HG03196 (cell line): Measurements from ENCODE around the gene GALNT10.

ENCODE experiments used
- ATAC-seq: cut with Tn5 transposase; IDR thresholded peaks from one replicate; pipeline ENCODE4 v1.9.1; 2021; ENCODE audit not compliant: unreplicated experiment

The GALNT10 gene

GRCh38 chr5:154202379-154203260 is 12.1 kb downstream of the GALNT10 start:
- peak; percentile 88 for ATAC-seq

DNA sequence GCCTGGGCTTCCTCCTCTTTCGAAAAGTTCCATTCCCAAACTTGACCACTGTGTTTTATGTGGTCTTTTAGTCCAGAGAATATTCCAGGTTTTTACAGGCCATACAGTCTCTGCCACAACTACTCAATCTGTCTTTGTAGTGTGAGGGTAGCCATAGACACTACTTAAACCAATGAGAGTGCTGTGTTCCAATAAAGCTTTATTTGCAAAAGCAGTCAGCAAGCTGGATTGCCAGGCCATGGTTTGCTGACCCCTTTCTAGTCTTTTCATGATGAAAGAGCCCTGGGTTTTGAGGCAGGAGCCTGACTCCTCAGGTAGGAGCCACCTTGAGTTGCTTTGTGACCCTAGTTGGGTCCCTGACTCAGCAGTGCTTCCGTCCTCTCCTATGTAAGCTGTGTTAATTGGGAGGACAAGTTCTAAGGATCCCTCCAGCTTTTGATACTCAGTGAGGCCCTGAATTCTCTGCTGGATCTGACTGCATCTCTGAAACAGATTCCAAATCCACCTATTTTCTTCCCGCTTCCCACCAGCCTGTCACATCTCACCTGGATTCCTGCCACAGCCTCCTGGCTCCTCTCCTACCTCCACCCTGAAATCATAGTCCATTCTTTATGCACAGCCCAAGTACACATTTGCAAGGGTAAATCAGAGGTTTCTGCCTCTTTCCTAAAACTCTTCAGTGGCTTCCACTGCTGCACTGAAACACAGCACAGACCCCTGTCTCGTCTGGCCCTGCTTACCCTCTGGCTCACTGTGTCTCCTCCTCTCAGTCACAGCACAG is 13.5 kb downstream of the GALNT10 start:
- ATAC-seq = no peak

GRCh38 chr5:154205441-154206117 is 15.0 kb downstream of the GALNT10 start:
- ATAC-seq = no peak

- no peak for ATAC-seq
Measured at GRCh38 chr5:154206311-154206710, 15.8 kb downstream of the GALNT10 start.

GRCh38 chr5:154207204-154207603 is 16.7 kb downstream of the GALNT10 start:
- no peak for ATAC-seq

DNA sequence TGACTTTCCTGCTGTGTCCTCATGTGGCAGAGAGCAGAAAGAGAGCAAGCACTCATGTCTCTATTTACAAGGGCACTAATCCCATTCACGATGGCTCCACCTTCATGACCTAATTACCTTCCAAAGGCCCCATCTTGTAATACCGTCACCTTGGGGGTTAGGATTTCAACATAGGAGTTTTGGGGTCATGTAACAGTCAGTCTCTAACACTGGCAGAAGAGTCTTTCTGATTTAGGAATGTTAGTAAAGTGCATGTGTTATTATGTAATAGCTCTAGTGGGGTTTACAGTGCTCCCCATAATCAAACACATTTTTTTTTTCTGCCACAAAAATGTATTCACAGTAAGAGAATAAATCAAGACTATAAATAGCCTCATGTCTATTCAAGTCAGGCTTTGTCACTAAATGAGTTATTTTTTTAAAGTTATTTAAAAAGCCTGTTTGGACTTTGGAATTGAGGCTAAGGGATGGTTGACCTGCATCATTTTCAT is 19.1 kb downstream of the GALNT10 start:
- no peak for ATAC-seq

- ATAC-seq = no peak
Measured at GRCh38 chr5:154210163-154210562, 19.6 kb downstream of the GALNT10 start.

GRCh38 chr5:154211641-154212390 is 21.3 kb downstream of the GALNT10 start:
- ATAC-seq = no peak

DNA sequence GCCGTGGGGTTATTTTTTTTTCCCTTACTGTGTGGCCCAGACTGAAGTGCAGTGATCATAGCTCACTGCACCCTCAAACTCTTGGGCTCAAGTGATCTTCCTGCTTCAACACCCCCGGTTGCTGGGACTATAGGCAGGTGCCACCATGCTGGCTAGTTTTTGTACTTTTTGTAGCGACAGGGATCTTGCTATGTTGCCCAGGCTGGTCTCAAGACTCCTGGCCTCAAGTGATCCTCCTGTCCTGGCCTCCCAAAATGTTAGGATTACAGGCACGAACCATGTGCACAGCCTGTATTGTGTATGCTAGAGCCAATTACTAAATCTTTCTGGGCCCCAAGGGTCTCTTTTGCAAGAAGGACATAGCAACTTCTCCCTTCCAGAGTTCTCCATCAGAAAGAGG is 23.1 kb downstream of the GALNT10 start:
- ATAC-seq = no peak

DNA sequence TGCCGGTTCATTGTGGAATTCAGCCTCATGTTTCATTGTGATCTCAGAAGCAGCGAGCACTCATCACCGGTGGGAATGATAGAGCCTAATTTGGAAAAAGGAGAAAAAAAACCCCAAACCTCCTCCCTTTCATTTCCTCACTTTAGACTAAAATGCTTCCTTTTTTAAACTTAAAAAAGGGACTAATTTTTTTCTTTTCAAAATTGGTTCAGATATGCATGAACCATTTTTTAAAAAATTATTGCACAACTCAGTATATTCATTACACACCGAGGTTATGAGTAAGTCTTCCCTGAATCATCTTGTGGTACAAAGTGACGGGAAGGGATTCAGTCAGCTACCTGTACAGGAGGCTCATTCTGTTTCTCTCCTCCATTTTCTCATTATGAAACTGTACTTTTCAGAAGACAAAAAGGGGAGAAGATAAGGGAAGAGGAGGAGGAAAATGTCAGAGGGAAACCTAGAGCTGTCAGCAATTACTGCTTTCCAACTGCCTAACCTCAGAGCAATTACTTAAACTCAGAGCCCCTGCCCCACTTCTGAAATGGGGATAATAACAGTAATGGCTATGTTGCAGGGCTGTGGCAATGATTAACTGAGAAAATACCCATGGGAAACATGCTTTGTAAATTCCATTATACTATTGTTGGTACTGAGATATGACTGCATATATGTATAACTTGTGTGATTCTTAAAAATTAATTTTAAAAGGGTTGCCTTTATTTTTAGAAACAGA is 24.0 kb downstream of the GALNT10 start:
- peak; percentile 71 for ATAC-seq

DNA sequence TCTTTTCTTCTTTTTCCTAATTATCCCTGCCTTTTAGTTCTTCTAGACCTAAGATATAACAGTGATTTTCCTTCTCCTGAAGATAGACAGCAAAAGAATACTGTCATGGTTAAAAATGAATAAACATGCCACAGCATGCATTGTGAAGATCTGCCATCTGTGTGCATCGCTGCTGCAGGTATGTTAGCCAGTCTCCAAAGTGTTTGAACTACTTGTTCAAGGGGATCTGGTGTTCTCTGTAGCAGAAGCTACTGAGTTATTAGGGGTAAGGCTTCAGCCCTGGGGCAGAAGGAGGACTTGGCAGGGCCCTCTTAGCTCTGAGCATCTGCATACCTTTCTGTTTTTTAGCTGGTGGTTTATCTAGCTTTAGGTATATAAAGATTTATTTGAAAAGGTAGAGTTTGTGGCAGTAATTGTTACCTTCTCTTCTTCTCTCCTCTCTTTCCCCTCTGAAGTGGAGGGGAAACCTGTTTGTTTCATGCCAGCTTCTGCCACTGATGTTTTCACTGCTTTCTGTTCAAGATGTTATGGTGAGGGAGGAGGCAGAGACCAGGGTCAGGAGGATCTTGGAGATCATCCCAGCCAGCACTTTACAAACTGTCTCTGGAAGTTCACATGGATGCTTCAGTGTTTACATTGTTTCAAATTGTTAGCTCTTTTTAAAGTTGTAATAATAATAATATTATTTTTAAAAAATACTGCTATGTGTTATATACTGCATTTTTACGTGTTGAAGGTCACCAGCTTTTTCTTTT is 25.2 kb downstream of the GALNT10 start:
- no peak for ATAC-seq

DNA sequence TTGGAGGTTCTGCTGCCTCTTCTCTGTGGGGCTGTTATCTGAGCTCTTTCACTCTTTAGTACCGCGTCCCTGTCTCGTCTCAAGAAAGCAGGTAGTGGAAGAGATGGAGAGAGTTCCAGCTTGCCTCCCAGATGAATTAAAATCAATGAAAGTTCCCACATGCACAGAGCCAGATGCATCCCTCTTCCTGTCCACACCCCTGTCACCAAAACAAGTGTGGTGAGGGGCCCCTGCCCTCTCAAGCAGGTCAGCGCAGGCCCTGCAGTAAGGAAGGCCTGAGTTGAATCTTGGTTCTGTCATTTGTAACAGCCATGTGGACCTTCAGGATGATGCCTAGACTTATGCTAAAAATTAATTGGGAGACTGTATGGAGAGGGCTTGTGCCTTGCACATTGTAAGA is 26.9 kb downstream of the GALNT10 start:
- no peak for ATAC-seq

DNA sequence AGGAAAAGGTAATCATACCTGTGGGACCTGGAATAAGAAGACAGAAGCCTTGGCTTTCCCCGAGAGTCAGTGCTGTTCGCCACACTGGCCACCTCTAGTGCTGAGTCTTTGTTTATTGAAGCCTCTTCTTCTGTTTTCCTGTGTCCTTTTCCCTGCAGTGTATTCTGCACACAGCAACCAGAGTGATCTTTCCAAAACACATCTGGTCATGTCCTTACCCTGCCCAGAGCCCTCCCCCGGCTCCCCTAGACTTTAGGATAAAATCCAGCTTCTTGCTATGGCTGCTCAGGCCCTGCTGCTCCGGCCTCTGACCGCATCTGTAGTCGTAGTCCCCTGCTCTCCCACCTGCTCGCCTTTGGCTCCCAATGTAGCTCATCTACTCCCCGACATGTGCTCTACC is 28.3 kb downstream of the GALNT10 start:
- no peak for ATAC-seq

DNA sequence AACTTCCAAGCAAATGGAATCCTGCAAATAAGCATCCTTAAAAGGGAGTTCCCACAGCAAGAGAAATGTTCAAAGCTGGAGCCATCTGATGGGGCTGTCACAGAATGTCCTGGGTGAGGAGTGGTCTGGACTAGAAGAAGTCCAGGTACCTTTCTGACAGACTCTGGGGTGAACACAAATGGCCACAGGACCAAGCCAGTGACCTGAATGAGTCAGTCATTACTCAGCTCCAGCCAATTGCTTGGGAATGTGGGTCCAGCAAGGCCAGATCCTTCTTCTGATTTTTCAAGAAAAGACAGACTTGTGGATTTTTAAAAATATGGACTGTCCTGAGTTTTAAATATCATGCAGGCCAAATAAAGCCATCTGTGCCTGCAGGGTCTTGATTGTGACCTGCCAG is 30.1 kb downstream of the GALNT10 start:
- no peak for ATAC-seq

DNA sequence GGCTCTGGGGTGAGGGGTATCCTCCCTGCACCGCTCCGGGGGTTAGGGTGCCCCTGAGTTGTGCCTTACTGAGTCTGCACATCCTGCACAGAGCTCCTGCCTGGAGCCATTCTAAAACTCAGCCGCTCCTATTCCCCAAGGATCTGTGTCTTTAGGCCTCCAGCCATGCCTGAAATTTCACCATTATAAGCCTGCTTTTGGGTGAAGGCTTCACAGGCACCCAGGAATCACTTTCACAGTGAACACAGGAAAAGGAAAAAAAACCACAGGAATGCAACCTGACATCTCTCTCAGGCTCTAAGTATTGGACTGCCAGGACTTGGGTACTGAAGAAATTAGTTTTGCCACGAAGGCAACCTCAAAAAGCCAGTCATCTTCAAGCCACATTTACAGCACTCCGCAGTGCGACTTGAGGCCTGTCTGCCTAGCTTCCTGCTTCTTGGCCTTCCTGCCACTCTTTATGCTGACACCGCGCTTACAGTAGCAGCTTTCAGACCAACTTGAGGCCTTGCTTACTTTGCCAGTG is 30.9 kb downstream of the GALNT10 start:
- ATAC-seq = no peak

- no peak for ATAC-seq
Measured at GRCh38 chr5:154222414-154222813, 31.9 kb downstream of the GALNT10 start.

DNA sequence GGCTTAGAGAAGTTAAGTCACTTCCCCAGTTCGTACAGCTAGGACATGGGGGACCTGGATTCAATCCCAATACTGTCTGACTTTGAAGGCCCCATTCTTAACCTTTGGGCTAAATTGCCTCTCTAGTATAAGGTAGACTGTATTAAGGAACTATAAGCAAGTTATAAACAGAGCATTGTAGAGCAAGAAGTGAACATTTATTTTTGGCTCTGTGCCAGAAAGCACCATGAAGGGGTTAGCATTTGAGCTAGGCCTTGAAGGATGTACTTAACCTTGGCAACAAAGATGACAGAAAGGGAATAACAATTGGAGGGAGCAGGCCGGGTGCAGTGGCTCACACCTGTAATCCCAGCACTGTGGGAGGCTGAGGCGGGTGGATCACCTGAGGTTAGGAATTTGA is 32.8 kb downstream of the GALNT10 start:
- ATAC-seq = no peak

- ATAC-seq = no peak
Measured at GRCh38 chr5:154227090-154227489, 36.6 kb downstream of the GALNT10 start.

DNA sequence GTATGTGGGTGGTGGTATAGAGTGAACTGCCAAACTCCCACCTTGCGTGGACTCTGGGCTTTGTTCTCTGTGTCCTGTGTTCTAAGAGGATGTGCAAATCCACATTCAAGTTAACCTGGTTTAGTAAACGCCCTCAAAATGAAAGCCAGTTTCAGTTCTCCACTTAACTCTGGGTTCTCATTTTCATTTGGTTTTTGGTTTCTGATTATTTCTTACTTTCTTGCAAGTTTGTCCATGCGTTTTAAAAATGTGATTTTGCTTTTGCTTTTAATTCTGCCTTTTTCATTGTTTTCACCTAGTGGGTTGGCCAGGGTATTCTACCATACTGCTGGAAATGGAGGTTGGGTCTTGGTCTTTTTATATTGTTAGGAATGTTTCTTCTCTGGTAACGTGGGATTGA is 38.2 kb downstream of the GALNT10 start:
- ATAC-seq = peak; percentile 95
